DMS79 (cell line): ENCODE results near the gene SPESP1.

Experiments
- DNase-seq: peaks from one replicate; lab custom pipeline; 2025; lab: John Stamatoyannopoulos, UW

Gene SPESP1

GRCh38 chr15:68930268-68931022, at the start of gene SPESP1:
TSS of gene SPESP1 (plus strand) at chr15:68930525. CDS start at chr15:68930654, 129 bp downstream.
- DNase-seq, result no peak

- no peak for DNase-seq
Observed at GRCh38 chr15:68885070-68885469, 45.3 kb upstream of the SPESP1 start.

- DNase-seq, result no peak
Observed at GRCh38 chr15:68887120-68887519, 43.2 kb upstream of the SPESP1 start.

DNA sequence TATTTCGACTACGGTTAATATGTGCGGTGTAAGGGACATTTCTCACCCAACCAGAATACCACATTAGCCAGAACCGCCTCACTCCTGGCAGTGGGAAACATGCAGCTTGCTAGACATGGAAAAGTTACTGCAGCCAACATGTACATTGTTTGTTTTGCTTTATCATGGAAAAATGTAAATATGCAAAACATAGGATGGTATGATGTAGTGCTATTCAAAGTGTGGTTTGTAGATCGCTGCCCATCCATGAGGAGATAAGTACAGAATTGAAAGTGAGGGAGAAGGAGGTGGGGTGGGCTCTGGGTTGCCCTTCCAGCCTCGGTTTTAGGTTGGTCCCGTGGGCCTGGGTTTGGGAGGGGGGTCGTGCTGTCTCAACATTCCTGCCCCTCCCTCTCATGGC, 42.5 kb upstream of the SPESP1 start:
- no peak for DNase-seq

DNA sequence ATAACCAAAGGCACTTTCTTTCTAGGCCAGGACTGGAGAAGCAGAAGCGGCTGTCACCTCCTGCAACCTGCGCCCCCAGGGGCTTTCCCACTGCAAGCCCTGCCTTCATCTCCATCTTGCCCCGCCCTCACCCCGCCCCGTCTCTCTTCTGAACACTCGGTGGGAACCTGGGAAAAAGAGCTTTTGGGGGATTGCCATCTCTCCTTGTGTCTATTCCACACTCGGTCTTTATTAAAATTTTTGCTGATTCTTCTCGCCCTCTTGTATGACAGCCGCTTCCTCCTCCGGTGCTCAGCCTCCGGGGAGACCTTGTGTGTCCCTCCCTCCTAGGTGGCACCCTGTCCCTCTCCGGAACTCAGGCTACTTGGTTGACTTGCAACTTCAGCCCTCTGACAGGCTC, 41.9 kb upstream of the SPESP1 start:
- no peak for DNase-seq

GRCh38 chr15:68894208-68894607, 36.1 kb upstream of the SPESP1 start:
- no peak for DNase-seq

GRCh38 chr15:68896178-68896577, 34.1 kb upstream of the SPESP1 start:
- no peak for DNase-seq

- no peak for DNase-seq
Observed at GRCh38 chr15:68897016-68897415, 33.3 kb upstream of the SPESP1 start.

DNA sequence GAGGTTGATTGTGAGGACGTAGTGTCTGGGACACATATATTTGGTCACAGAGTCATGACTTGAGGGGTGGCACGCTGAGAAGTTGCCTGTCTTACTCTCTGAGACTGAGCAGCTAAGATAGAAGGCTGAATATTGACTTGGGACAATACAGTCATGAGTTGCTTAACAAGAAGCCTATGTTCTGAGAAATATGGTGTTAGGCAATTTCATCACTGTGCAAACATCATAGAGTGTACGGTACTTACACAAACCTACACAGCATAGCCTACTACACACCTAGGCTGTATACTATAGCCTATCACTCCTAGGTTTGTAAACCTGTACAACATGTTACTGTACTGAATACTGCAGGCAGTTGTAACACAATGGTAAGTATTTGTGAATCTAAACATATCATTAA, 30.3 kb upstream of the SPESP1 start:
- no peak for DNase-seq

GRCh38 chr15:68907396-68907923, 22.9 kb upstream of the SPESP1 start:
- DNase-seq, result no peak

- DNase-seq, result no peak
Observed at GRCh38 chr15:68909601-68910100, 20.7 kb upstream of the SPESP1 start.

DNA sequence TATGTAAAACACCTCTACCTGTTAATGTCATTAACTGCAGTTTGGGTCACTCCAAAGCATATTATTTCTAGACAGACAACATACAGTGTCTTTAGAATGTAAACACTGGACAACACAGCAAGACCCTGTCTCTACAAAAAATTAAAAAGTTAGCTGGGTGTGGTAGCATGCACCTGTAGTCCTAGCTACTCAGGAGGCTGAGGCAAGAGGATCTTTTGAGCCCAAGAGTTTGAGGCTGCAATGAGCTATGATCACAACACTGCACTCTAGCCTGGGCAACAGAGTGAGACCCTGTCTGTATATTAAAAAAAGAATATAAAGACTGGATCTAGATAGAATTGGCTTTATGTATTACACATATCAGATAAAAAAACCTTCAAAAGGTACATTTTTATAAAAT, 20.0 kb upstream of the SPESP1 start:
- no peak for DNase-seq

GRCh38 chr15:68910816-68911215, 19.5 kb upstream of the SPESP1 start:
- DNase-seq, result no peak

DNA sequence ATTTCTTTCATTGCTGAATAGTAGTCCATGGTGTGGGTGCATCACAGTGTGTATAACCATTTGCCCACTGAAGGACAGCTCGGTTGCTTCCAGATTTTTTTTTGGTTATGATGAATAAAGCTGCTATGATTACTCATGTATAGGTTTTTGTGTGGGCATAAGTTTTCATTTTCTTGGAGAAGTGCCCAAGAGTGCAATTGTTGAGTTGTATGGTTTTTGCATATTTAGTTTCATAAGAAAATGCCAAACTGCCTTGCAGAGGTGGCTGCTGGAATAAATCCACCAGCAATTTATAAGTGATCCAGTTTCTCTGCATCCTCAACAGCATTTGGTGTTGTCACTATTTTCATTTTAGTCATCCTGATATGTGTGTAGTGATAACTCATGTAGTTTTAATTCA, 8.4 kb upstream of the SPESP1 start:
- DNase-seq, result no peak

GRCh38 chr15:68924866-68925560, 5.3 kb upstream of the SPESP1 start:
- peak; percentile 5 for DNase-seq

- DNase-seq, result no peak
Observed at GRCh38 chr15:68933001-68933400, 2.7 kb downstream of the SPESP1 start.

DNA sequence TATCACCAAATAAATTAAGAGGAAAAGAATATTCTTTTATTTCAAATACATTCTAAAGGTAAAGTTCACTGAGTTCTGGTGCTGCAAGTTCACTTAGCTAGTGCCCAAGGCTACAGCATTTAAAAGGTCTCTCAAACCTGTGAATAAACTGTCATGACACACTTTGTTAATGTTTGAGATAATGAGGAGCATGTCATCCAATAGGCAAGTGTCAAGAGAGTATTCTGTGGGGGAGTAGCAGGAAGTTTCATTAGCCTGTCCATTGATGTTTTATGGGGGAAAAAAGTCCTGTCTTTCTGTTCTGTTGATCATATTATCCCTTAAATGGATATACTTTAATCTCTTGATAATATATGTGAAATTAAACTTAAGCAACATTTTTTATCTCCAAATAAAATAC, 4.0 kb downstream of the SPESP1 start:
- no peak for DNase-seq

DNA sequence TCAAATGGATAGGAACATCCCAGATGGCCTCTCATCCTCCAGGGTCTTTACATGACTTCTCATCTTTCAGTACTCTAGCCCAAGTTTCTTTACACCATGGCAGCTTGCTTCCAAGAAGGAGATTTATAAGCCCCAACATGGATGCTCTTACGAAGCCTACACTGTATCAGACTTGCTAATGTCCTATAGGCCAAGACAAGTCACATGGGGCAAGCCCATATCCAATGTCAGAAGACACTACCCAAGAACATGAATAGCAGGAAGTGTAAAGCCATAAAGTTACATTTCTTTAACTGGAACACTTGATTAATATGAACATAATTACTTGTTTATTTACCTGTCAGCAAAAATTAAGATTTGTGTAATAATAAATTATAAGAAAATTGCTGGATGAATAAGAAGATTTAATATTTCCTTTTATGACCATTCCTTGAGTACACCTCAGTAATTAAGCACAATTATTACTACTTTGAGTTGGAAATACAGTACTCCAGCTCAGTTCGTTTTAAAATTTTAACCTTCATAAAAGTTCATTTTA, 5.1 kb downstream of the SPESP1 start:
- no peak for DNase-seq

DNA sequence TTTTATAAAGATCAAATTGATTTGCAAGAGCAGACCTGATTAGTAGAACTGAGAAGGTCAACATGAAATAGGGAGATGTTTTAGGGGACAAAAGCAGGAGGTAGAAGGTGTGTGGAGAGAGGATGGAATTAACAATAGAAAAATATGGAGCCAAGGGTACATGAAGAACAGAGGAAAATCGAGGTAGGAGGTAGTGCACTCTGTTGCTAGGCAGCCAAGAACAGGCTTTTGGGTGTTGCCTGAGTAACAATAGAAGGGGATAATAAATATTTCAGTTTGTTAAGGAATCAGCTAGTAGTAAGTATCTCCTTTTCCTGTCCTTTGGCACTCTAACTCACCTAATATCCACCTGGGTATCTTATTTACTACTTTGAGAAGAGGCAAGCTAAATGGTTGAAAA, 9.2 kb downstream of the SPESP1 start:
- DNase-seq, result no peak

GRCh38 chr15:68951813-68952212, 21.5 kb downstream of the SPESP1 start:
- DNase-seq, result no peak

GRCh38 chr15:68957696-68958095, 27.4 kb downstream of the SPESP1 start:
- no peak for DNase-seq

- no peak for DNase-seq
Observed at GRCh38 chr15:68958597-68958996, 28.3 kb downstream of the SPESP1 start.

DNA sequence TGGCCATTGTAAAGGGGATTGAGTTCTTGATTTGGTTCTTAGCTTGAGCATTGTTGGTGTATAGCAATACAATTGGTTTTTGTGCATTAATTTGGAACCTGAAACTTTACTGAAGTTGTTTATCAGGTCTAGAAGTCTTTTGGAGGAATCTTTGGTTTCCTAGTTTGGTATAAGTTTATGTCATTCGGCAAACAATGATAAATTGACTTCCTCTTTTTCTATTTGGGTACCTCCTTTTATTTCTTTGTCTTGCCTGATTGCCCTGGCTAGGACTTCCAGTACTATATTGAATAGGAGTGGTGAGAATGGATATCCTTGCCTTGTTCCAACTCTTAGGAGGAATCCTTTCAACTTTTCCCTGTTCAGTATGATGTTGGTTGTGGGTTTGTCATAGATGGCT, 32.1 kb downstream of the SPESP1 start:
- no peak for DNase-seq
